Occipital lobe (tissue), 2 donors: Measurements from ENCODE around the gene OPCML. TPM values are rescaled to one million over a fixed set of nuclear protein-coding genes. Genes with fewer than 3 reads are reported as not detected.

Experiments used
- DNase-seq: peaks from one replicate; lab custom pipeline; 2025; lab: John Stamatoyannopoulos, UW
- total RNA-seq: library from RNA; depleted of rRNA; stranded (reverse); fragments of >200 nt; gene quantifications from one replicate; pipeline ENCODE4 v1.2.3, GENCODE V29; 2014

Gene OPCML
- total RNA-seq, 1 donor from 2014 or later = 65.5 TPM

- DNase-seq = no peak
Observed at GRCh38 chr11:132907651-132908413, 624.5 kb downstream of the OPCML start.

- no peak for DNase-seq
Observed at GRCh38 chr11:132904607-132905006, 627.7 kb downstream of the OPCML start.

- no peak for DNase-seq
Observed at GRCh38 chr11:132904091-132904490, 628.2 kb downstream of the OPCML start.

- DNase-seq = no peak
Observed at GRCh38 chr11:132901638-132902471, 630.4 kb downstream of the OPCML start.

- no peak for DNase-seq
Observed at GRCh38 chr11:132898676-132899075, 633.6 kb downstream of the OPCML start.

- DNase-seq = no peak
Observed at GRCh38 chr11:132898021-132898420, 634.3 kb downstream of the OPCML start.

GRCh38 chr11:132895340-132895739 lies 637.0 kb downstream of the OPCML start:
- no peak for DNase-seq

GRCh38 chr11:132894606-132895005 lies 637.7 kb downstream of the OPCML start:
- no peak for DNase-seq

- no peak for DNase-seq
Observed at GRCh38 chr11:132892876-132893275, 639.4 kb downstream of the OPCML start.

- no peak for DNase-seq
Observed at GRCh38 chr11:132888226-132888625, 644.1 kb downstream of the OPCML start.

- no peak for DNase-seq
Observed at GRCh38 chr11:132886335-132886734, 646.0 kb downstream of the OPCML start.

- no peak for DNase-seq
Observed at GRCh38 chr11:132883241-132883640, 649.1 kb downstream of the OPCML start.

- DNase-seq = no peak
Observed at GRCh38 chr11:132881622-132882021, 650.7 kb downstream of the OPCML start.

- DNase-seq = no peak
Observed at GRCh38 chr11:132878111-132878510, 654.2 kb downstream of the OPCML start.

- no peak for DNase-seq
Observed at GRCh38 chr11:132876705-132877104, 655.6 kb downstream of the OPCML start.

- no peak for DNase-seq
Observed at GRCh38 chr11:132876239-132876638, 656.1 kb downstream of the OPCML start.

- no peak for DNase-seq
Observed at GRCh38 chr11:132874638-132875037, 657.7 kb downstream of the OPCML start.

- no peak for DNase-seq
Observed at GRCh38 chr11:132873841-132874240, 658.5 kb downstream of the OPCML start.

GRCh38 chr11:132872211-132872610 lies 660.1 kb downstream of the OPCML start:
- DNase-seq = no peak

- no peak for DNase-seq
Observed at GRCh38 chr11:132866783-132867545, 665.3 kb downstream of the OPCML start.

GRCh38 chr11:132865623-132866022 lies 666.7 kb downstream of the OPCML start:
- no peak for DNase-seq
